ENCODE data around the gene TENM3.

- no peak for TF ChIP-seq POLR2A (IDR thresholded peaks at IDR 0.05)
- TF ChIP-seq CTCF (IDR thresholded peaks at IDR 0.05) = no peak
These were observed 35.3 kb upstream of the TENM3 start for GRCh38 chr4:182207830-182208396.

Data from uterus (tissue), 2 donors.